Dermis microvascular lymphatic vessel endothelial cell (primary cell): ENCODE results near the gene N4BP2L2. TPM values are rescaled to one million over a fixed set of nuclear protein-coding genes. Genes with fewer than 3 reads are reported as not detected.

Experiments used
- DNase-seq, 2 donors: peaks; one replicate each; pipeline versions ENCODE4 v3.0.0 to v3.0.0-alpha.2; 2010; ENCODE audit warnings: low read depth in 2 of 2
- total RNA-seq: library from RNA; depleted of rRNA; stranded (reverse); fragments of >200 nt; gene quantifications from 2 replicates; pipeline ENCODE4 v1.2.1, GENCODE V29; 2014

The N4BP2L2 gene
- total RNA-seq, 1 donor from 2014 or later = 43.6 TPM

- DNase-seq = peak in 1 of 2 donors; percentile 7
These were observed 7.7 kb downstream of the N4BP2L2 start for GRCh38 chr13:32530841-32531253.

GRCh38 chr13:32528358-32528757 is 10.2 kb downstream of the N4BP2L2 start:
- DNase-seq = no peak

GRCh38 chr13:32527151-32527550 is 11.4 kb downstream of the N4BP2L2 start:
- no peak for DNase-seq

- no peak for DNase-seq
These were observed 12.8 kb downstream of the N4BP2L2 start for GRCh38 chr13:32525766-32526165.

GRCh38 chr13:32515246-32515645 is 23.3 kb downstream of the N4BP2L2 start:
- DNase-seq = no peak

- no peak for DNase-seq
These were observed 27.1 kb downstream of the N4BP2L2 start for GRCh38 chr13:32511482-32511881.

- DNase-seq = no peak
These were observed 33.7 kb downstream of the N4BP2L2 start for GRCh38 chr13:32504876-32505275.

GRCh38 chr13:32504263-32504662 is 34.3 kb downstream of the N4BP2L2 start:
- no peak for DNase-seq

- no peak for DNase-seq
These were observed 34.9 kb downstream of the N4BP2L2 start for GRCh38 chr13:32503727-32504126.

- no peak for DNase-seq
These were observed 37.5 kb downstream of the N4BP2L2 start for GRCh38 chr13:32501064-32501463.

GRCh38 chr13:32499538-32500210 is 38.9 kb downstream of the N4BP2L2 start:
- DNase-seq = no peak

GRCh38 chr13:32497589-32497988 is 41.0 kb downstream of the N4BP2L2 start:
- DNase-seq = no peak

- DNase-seq = no peak
These were observed 41.9 kb downstream of the N4BP2L2 start for GRCh38 chr13:32496599-32497160.

- no peak for DNase-seq
These were observed 42.8 kb downstream of the N4BP2L2 start for GRCh38 chr13:32495841-32496240.

GRCh38 chr13:32495429-32495828 is 43.2 kb downstream of the N4BP2L2 start:
- DNase-seq = no peak

GRCh38 chr13:32491028-32491427 is 47.6 kb downstream of the N4BP2L2 start:
- no peak for DNase-seq

- DNase-seq = no peak
These were observed 61.7 kb downstream of the N4BP2L2 start for GRCh38 chr13:32476892-32477291.

- no peak for DNase-seq
These were observed 62.4 kb downstream of the N4BP2L2 start for GRCh38 chr13:32476021-32476731.

GRCh38 chr13:32474999-32475792 is 63.4 kb downstream of the N4BP2L2 start:
- DNase-seq = no peak

GRCh38 chr13:32473650-32474049 is 64.9 kb downstream of the N4BP2L2 start:
- DNase-seq = no peak

- DNase-seq = no peak
These were observed 66.4 kb downstream of the N4BP2L2 start for GRCh38 chr13:32472194-32472621.
